Left cardiac atrium (tissue), 4 donors: ENCODE measurements around the gene COL6A3. TPM values are rescaled to one million over a fixed set of nuclear protein-coding genes. Genes with fewer than 3 reads are reported as not detected.
"Not testable (repeated sequence)": the region's sequence is repeated elsewhere in the genome, so short reads cannot be mapped to it uniquely, and the experiment has no call there.

ENCODE experiments used
- ATAC-seq, 2 donors: fragments of 200-7000 bp; cut with Tn5 transposase; one replicate each; pipeline ENCODE4 v1.9.1; 2020; ENCODE audit warnings: mild to moderate bottlenecking in 2 of 2, moderate library complexity in 2 of 2
- DNase-seq: peaks from one replicate; pipeline ENCODE4 v3.0.0-alpha.2; 2020
- intact Hi-C, 2 donors: fragments of 100-400 bp; cut with DNase I; formaldehyde crosslinking; loops; one replicate each; pipeline versions ENCODE4 v1.14.1 to v1.15.1; 2022 to 2023
- total RNA-seq, 2 donors: library from RNA; stranded (reverse); fragmentation: NEBNext Ultra II Directional; extraction: Animal tissue kit (Norgen Biotek cat#: 25700); gene quantifications; one replicate each; pipeline ENCODE4 v1.2.1, GENCODE V29; 2021
- donor health status: DM: no; HTN: yes; CAD: no.
- donor health status: DM: no; HTN: yes; CAD: no; lungs with severe emphysema.
- donor health status: DM: yes; HTN: yes; CAD: no.
- donor health status: Dilated cardiomyopathy.

COL6A3 gene
- total RNA-seq, 2 donors from 2014 or later: 145 to 186 TPM

DNA sequence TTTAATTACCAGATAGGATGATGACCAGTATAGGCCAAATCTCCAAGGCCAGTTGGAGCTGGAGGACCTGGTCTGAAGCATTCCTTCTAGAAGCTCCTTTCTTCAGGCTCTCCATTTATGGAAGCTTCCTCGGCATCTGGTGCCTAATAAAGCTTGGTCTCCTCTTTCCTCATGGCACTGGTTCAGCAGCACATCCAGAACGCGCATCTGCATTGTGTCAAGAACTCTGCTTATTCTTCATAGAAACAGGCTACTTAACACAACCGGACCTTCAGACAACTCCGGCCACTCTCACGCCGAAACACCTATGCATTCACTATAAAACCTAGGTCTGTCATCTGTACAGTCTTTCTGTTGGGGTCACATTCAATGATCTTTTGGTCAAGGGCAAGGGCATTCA is 99.8 kb downstream of the COL6A3 start:
- intact Hi-C loops: no loop called here
- DNase-seq (no peak), ATAC-seq (no peak)

GRCh38 chr2:237312021-237312755 is 101.8 kb downstream of the COL6A3 start:
- no peak for ATAC-seq
- no peak for DNase-seq
- intact Hi-C loops: no loop called here

DNA sequence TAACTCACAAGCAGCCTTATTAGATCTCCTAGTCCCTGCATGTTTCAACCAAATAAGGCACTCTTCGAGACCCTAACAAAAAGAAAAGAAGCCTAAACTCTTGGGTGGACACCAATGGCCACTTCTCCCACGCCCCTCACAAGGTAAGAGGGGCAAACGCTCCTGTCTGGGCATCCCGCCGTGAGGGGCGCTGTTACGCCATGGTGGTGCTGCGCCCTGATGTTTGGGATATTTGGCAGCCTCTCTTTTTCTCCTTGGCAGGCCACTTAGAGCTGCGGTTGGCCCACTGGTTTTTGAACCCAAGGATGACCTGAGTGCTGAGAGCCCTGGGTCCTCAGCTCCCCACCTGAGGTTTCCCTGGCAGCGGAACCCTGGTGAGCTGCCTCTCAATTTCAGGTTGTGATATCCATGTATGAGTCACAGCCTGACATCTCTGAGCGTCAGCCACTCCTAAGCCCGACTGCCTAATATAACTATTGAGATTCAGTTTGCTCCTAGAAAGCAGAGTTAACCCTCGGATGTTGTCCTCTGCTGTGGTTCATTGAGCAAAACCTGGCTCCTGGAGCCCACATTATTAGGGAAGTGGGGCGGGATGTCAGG is 103.3 kb downstream of the COL6A3 start:
- ATAC-seq (no peak), DNase-seq (no peak)
- intact Hi-C loops: no loop called here

- ATAC-seq (no peak), DNase-seq (no peak)
- intact Hi-C loops: no loop called here
Measured at GRCh38 chr2:237309416-237309815, 104.5 kb downstream of the COL6A3 start.

DNA sequence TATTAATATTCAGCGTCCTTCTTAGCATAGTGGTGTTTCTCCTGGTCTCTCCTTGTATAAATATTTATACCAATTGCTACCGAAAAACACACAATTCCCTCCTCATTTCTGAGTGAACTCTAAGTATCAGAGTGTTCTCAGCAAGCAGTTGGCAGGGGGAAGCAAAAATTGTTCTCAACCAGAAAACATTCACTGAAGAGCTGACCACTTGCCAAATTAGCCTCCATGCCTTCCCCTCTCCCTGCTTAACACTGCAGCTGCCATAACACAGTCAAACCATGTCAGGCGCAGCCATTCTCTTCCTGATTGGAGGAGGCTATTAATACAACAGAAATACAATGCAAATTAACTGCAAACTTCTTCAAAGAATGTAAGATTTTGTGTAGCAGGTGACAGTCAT is 105.0 kb downstream of the COL6A3 start:
- intact Hi-C loops: no loop called here
- ATAC-seq (peak in 1 of 2 donors; percentile 78), DNase-seq (no peak)

- intact Hi-C loops: no loop called here
- ATAC-seq (peak in 1 of 2 donors; percentile 66), DNase-seq (no peak)
Measured at GRCh38 chr2:237307474-237307873, 106.5 kb downstream of the COL6A3 start.

- no peak for DNase-seq
- no peak for ATAC-seq
- intact Hi-C loops: no loop called here
Measured at GRCh38 chr2:237306787-237307170, 107.2 kb downstream of the COL6A3 start.

- intact Hi-C loops: no loop called here
- DNase-seq: no peak
- ATAC-seq: no peak
Measured at GRCh38 chr2:237306083-237306786, 107.7 kb downstream of the COL6A3 start.

GRCh38 chr2:237305579-237305978 is 108.4 kb downstream of the COL6A3 start:
- no peak for DNase-seq

GRCh38 chr2:237304763-237305514 is 109.0 kb downstream of the COL6A3 start:
- DNase-seq (no peak), ATAC-seq (peak in 1 of 2 donors; percentile 88)
- intact Hi-C loops: no loop called here

More at GRCh38 chr2:237305579-237305978, 108.4 kb downstream of the COL6A3 start:
- ATAC-seq: no peak
- intact Hi-C loops: no loop called here

- DNase-seq, ATAC-seq, intact Hi-C loops: not testable (repeated sequence)
Measured at GRCh38 chr2:237303244-237303643, 110.7 kb downstream of the COL6A3 start.

DNA sequence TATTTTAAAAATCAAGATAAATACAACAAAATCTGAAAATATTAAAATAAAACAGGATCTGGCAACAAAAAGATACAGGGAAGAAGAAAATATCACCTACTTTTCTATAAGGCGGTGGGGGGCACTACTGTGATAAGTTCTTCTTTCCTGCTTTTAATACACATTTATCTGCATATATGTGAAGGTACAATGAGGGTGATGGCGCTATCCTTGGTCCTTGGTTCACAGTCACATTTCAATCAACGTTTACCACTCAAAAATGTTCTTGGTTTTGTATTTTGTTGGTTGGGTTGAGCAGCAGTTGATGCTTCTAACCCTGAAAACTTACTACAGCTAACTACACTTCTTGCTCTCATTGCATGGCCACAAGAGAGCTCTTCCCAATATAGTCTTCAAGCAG is 112.4 kb downstream of the COL6A3 start:
- DNase-seq (no peak), ATAC-seq (no peak)
- intact Hi-C loops: no loop called here

GRCh38 chr2:237300739-237301138 is 113.2 kb downstream of the COL6A3 start:
- ATAC-seq: peak in 1 of 2 donors; percentile 14
- intact Hi-C loops: no loop called here
- DNase-seq: no peak

- DNase-seq (no peak), ATAC-seq (peak; percentile 10 to 29)
- intact Hi-C loops: no loop called here
Measured at GRCh38 chr2:237299906-237300305, 114.1 kb downstream of the COL6A3 start.

- intact Hi-C loops: no loop called here
- ATAC-seq (no peak), DNase-seq (no peak)
Measured at GRCh38 chr2:237298151-237299118, 115.5 kb downstream of the COL6A3 start.

- intact Hi-C loops: no loop called here
- DNase-seq: no peak
- ATAC-seq: no peak
Measured at GRCh38 chr2:237297421-237298150, 116.4 kb downstream of the COL6A3 start.

- DNase-seq: no peak
- intact Hi-C loops: no loop called here
- ATAC-seq: peak in 1 of 2 donors; percentile 38
Measured at GRCh38 chr2:237296756-237297155, 117.2 kb downstream of the COL6A3 start.
